ENCODE results near the gene RASL10A.
A peak's percentile ranks its signal among the peaks of the same experiment; 100 is the strongest.
"Not testable (repeated sequence)": the region's sequence is repeated elsewhere in the genome, so short reads cannot be mapped to it uniquely, and the experiment has no call there.

RASL10A gene

GRCh38 chr22:29351042-29351441 is 35.5 kb upstream of the RASL10A start:
- TF ChIP-seq CTCF (IDR thresholded peaks at IDR 0.05), result no peak
- Histone ChIP-seq H3K27ac (no peak overlapping the region), H3K4me3 (no peak overlapping the region)
- no peak for DNase-seq (ENCODE audit: low spot score)

DNA sequence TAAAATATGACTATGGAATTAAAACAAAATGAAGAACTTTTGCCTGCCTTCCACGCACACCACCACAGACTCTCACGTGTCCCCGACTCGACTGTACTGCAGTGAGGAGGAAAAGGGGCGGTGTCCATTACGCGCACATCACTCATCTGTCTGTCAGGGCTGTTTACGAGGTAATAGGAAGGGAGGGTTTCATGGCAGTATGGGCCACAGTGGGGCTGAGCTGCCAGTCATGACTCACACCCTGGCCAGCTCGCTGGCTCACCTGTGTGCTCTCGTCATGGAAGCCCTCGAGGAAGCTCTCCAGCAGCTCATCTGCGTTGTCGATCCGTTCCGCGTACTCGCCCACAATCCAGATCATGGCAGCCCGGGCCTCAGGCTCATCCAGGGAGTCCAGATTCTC is 33.5 kb upstream of the RASL10A start:
- no peak for TF ChIP-seq CTCF (IDR thresholded peaks at IDR 0.05)
- no peak overlapping the region for H3K4me3 ChIP-seq
- no peak for DNase-seq (ENCODE audit: low spot score)
- H3K27ac ChIP-seq, result no peak overlapping the region

- TF ChIP-seq CTCF (IDR thresholded peaks at IDR 0.05), result no peak
- H3K27ac ChIP-seq, result no peak overlapping the region
- DNase-seq (ENCODE audit: low spot score), result no peak
- no peak overlapping the region for H3K4me3 ChIP-seq
These were observed 32.5 kb upstream of the RASL10A start for GRCh38 chr22:29348041-29348440.

DNA sequence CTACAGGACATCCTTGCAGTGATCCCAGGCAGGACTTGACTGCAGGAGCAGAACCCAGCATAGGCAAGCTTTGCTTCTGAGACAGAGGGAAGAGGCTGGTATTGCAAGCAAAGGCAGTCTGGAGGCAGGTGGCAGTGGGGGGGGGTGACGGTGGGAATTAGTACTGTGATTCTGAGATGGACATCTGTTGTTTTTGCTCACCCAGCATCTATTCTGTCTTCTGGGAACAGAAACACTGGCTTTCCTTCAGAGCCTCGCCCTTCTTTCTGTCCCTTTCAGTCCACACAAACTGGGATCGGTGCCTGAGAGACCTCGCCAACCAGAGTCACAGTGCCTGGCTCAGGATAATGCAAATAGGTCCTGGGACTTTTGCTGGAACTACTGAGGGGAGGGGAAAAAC is 31.2 kb upstream of the RASL10A start:
- Histone ChIP-seq H3K4me3 (no peak overlapping the region), H3K27ac (peak overlapping the region in 1 of 2 donors; percentile 16)
- TF ChIP-seq CTCF (IDR thresholded peaks at IDR 0.05), result no peak
- no peak for DNase-seq (ENCODE audit: low spot score)

- no peak for TF ChIP-seq CTCF (IDR thresholded peaks at IDR 0.05)
- no peak overlapping the region for H3K4me3 ChIP-seq
- no peak for DNase-seq (ENCODE audit: low spot score)
- H3K27ac ChIP-seq, result peak overlapping the region in 1 of 2 donors; percentile 16
These were observed 30.4 kb upstream of the RASL10A start for GRCh38 chr22:29345932-29346331.

- H3K4me3 ChIP-seq; DNase-seq (ENCODE audit: low spot score); H3K27ac ChIP-seq: not testable (repeated sequence)
These were observed 29.4 kb upstream of the RASL10A start for GRCh38 chr22:29344889-29345288.

- no peak overlapping the region for H3K27ac ChIP-seq
- TF ChIP-seq CTCF (IDR thresholded peaks at IDR 0.05), result no peak
- no peak overlapping the region for H3K4me3 ChIP-seq
- no peak for DNase-seq (ENCODE audit: low spot score)
These were observed 28.6 kb upstream of the RASL10A start for GRCh38 chr22:29344137-29344536.

DNA sequence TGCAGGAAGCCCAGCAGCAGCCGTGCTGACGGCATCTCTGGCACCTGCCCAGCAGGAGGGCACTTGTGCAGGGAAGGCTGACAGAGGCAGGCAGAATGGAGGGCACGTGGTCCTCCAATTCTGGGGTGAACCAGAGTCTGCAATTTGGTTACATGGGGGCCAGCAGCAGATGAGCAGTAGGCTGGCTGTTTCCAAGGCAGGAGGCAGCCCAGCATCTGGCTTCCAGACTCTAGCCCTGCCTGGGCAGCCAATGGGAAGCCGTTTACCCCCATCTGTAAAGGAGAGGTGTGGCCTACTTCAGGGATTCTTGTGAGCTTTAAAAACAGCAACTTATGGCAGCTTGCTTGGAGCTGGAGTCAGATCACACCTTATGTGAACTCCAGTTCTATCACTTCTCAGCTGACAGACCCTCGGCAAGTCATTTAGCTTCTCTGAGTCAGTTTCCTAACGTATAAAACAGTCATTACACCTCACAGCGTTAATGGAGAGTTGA is 27.9 kb upstream of the RASL10A start:
- H3K4me3 ChIP-seq, result no peak overlapping the region
- DNase-seq (ENCODE audit: low spot score), result no peak
- no peak for TF ChIP-seq CTCF (IDR thresholded peaks at IDR 0.05)
- H3K27ac ChIP-seq, result no peak overlapping the region

Data from coronary artery (tissue), 2 donors.